Chondrocyte (in vitro differentiated cells): ENCODE measurements around the gene MYLK. TPM values are rescaled to one million over a fixed set of nuclear protein-coding genes. Genes with fewer than 3 reads are reported as not detected.
"Not testable (repeated sequence)": the region's sequence is repeated elsewhere in the genome, so short reads cannot be mapped to it uniquely, and the experiment has no call there.

Experiments used
- DNase-seq: peaks from one replicate; pipeline ENCODE4 v3.0.0; 2021; ENCODE audit warnings: mixed read lengths, low spot score
- H3K27ac Mint-ChIP-seq: one replicate; pipeline ENCODE4 v1.8.0; 2021; ENCODE audit warnings: mild to moderate bottlenecking, moderate library complexity, mixed read lengths; ENCODE audit not compliant: unreplicated experiment
- H3K27me3 Mint-ChIP-seq: 2 replicates; pipeline ENCODE4 v1.8.0; 2021; ENCODE audit warnings: low read depth, mixed read lengths
- H3K36me3 Mint-ChIP-seq: 2 replicates; pipeline ENCODE4 v1.8.0; 2021; ENCODE audit warnings: low read depth, mixed read lengths
- H3K4me1 Mint-ChIP-seq: 2 replicates; pipeline ENCODE4 v1.8.0; 2021; ENCODE audit warnings: low read depth, mild to moderate bottlenecking, mixed read lengths
- H3K4me3 Mint-ChIP-seq: one replicate; pipeline ENCODE4 v1.8.0; 2021; ENCODE audit warnings: mild to moderate bottlenecking, moderate library complexity, mixed read lengths; ENCODE audit not compliant: unreplicated experiment
- H3K9me3 Mint-ChIP-seq: 2 replicates; pipeline ENCODE4 v1.8.0; 2021; ENCODE audit warnings: low read depth, mixed read lengths
- total RNA-seq: library from RNA; stranded (reverse); gene quantifications from 3 replicates; pipeline ENCODE4 v1.2.1, GENCODE V29; 2021
- TF ChIP-seq, protein P1 (sequence below): fragments of 200-600 bp; sonication (generic); IDR thresholded peaks from 2 replicates; pipeline ENCODE4 v1.5.0; 2021; ENCODE audit warnings: antibody characterized with exemption, mild to moderate bottlenecking, moderate library complexity

MYLK gene
- total RNA-seq, 1 donor from 2014 or later: 405 TPM

- Mint-ChIP-seq H3K4me3 (peak overlapping the region; percentile 51), H3K9me3 (no peaks in the 10 kb centered on the region), H3K27ac (peak overlapping the region; percentile 79)
These were observed 263.8 kb downstream of the MYLK start for GRCh38 chr3:123620343-123620742.

DNA sequence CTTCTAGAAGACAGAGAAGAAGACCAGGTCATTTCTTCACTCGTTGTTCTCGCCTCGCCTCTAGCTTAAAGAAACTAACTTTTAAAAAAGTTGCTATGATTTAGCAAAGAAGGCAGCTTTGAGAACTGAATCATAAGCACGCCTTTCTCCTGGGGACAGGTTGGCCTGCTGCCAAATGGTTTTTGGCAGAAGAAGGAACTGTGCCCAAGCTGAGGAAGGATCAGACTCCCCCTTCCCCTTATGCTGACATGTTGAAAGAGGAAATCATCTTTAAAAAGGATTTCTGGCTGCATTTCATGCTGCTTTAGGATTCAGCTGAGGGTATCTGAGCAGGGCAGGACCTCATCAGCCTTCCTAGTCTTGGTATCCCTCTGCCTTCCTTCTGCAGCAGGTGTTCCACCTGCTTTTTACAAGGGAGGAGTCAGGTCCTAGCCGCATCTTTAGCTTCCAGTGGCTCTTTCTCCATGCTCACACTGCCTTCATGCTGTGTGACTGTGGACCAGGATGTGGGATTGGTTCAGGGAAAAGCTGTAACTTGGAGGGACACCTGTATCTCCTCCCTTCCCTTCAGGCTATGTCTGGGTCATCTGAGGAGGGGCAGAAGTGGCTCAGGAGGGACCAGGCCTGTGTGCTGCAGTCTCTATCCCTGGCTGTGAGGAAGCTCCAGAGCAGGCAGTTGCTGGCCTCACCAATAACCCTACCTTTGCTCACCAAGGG is 265.2 kb downstream of the MYLK start:
- H3K27ac Mint-ChIP-seq: peak overlapping the region; percentile 83
- H3K4me3 Mint-ChIP-seq: peak overlapping the region; percentile 55
- peaks cover 34% of the 10 kb centered on the region for H3K36me3 Mint-ChIP-seq

More at GRCh38 chr3:123620343-123620742, 263.8 kb downstream of the MYLK start:
- Mint-ChIP-seq H3K27me3 (no peaks in the 10 kb centered on the region), H3K4me1 (peaks cover 83% of the 10 kb centered on the region), H3K36me3 (peaks cover 42% of the 10 kb centered on the region)
- no peak for DNase-seq
- TF ChIP-seq, protein P1, sequence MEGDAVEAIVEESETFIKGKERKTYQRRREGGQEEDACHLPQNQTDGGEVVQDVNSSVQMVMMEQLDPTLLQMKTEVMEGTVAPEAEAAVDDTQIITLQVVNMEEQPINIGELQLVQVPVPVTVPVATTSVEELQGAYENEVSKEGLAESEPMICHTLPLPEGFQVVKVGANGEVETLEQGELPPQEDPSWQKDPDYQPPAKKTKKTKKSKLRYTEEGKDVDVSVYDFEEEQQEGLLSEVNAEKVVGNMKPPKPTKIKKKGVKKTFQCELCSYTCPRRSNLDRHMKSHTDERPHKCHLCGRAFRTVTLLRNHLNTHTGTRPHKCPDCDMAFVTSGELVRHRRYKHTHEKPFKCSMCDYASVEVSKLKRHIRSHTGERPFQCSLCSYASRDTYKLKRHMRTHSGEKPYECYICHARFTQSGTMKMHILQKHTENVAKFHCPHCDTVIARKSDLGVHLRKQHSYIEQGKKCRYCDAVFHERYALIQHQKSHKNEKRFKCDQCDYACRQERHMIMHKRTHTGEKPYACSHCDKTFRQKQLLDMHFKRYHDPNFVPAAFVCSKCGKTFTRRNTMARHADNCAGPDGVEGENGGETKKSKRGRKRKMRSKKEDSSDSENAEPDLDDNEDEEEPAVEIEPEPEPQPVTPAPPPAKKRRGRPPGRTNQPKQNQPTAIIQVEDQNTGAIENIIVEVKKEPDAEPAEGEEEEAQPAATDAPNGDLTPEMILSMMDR: no peak

DNA sequence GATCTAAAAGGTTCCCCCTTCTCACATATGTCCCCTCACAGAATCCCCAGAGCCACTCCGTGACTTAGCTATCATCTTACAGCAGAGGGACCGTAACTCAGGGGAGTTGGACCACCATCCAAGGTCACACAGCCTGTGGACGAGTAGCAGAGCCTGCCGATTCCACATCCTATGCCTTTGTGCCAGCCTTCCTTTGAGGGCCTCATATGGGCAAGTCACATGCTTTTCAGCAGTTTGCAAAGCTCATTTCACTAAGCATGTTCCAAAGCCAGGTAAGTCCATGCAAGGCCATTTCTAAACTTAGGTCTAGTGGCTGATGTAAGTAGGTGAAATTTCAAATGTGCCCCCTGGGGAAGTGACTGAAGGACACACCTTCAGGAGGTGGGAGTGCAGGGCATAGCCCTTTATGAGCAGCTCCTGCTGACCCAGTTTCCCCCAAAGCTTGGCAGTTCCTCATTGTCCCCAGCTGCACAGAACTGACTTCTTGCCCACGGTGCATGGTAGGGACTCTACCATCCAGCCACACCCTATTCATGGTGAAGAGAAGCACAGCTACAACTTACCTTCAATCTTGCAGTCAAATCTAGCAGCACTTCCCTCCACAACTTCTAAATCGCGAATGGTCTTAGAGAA is 265.9 kb downstream of the MYLK start:
- Mint-ChIP-seq H3K36me3 (peaks cover 37% of the 10 kb centered on the region), H3K27ac (peak overlapping the region; percentile 83), H3K4me3 (peak overlapping the region; percentile 55), H3K4me1 (peaks cover 75% of the 10 kb centered on the region), H3K9me3 (no peaks in the 10 kb centered on the region), H3K27me3 (no peaks in the 10 kb centered on the region)
- DNase-seq: no peak
- TF ChIP-seq, protein P1: no peak

More for the DNA sequence above, 265.2 kb downstream of the MYLK start:
- Mint-ChIP-seq H3K4me1 (peaks cover 75% of the 10 kb centered on the region), H3K27me3 (no peaks in the 10 kb centered on the region), H3K9me3 (no peaks in the 10 kb centered on the region)
- DNase-seq: no peak
- TF ChIP-seq, protein P1: no peak

GRCh38 chr3:123616593-123616992 is 267.5 kb downstream of the MYLK start:
- Mint-ChIP-seq H3K9me3 (no peaks in the 10 kb centered on the region), H3K4me3 (peak overlapping the region; percentile 19), H3K4me1 (peaks cover 75% of the 10 kb centered on the region), H3K27me3 (no peaks in the 10 kb centered on the region), H3K36me3 (peaks cover 31% of the 10 kb centered on the region), H3K27ac (peak overlapping the region; percentile 17)
- no peak for DNase-seq
- TF ChIP-seq, protein P1: no peak

GRCh38 chr3:123613543-123613942 is 270.6 kb downstream of the MYLK start:
- DNase-seq: no peak
- Mint-ChIP-seq H3K4me3 (peak overlapping the region; percentile 14), H3K27ac (peak overlapping the region; percentile 81), H3K36me3 (peaks cover 33% of the 10 kb centered on the region), H3K4me1 (peaks cover 56% of the 10 kb centered on the region), H3K27me3 (no peaks in the 10 kb centered on the region), H3K9me3 (no peaks in the 10 kb centered on the region)
- TF ChIP-seq, protein P1: no peak

- H3K27ac Mint-ChIP-seq, H3K4me3 Mint-ChIP-seq, H3K9me3 Mint-ChIP-seq, H3K27me3 Mint-ChIP-seq, DNase-seq: not testable (repeated sequence)
- Mint-ChIP-seq H3K36me3 (peaks cover 25% of the 10 kb centered on the region), H3K4me1 (peaks cover 46% of the 10 kb centered on the region)
These were observed 272.5 kb downstream of the MYLK start for GRCh38 chr3:123611674-123612073.
